H1 (cell line): ENCODE measurements around the gene ARL3. TPM values are rescaled to one million over a fixed set of nuclear protein-coding genes. Genes with fewer than 3 reads are reported as not detected.

Experiments
- BCL11A ChIP-seq, 2 experiments: IDR thresholded peaks; one replicate each; pipeline ENCODE4 v1.6.1; 2011; ENCODE audit warnings: low read depth in 2 of 2, low read length in 2 of 2, mild to moderate bottlenecking in 2 of 2
- CHD2 ChIP-seq: IDR thresholded peaks from 2 replicates; pipeline ENCODE4 v1.6.1; 2012; ENCODE audit warnings: low read length, improper control_type of control experiment
- CREB1 ChIP-seq: IDR thresholded peaks from 2 replicates; pipeline ENCODE4 v1.6.1; 2012; ENCODE audit warnings: inconsistent platforms
- JUN ChIP-seq: IDR thresholded peaks from 2 replicates; pipeline ENCODE4 v1.6.1; 2011; ENCODE audit warnings: low read depth, mild to moderate bottlenecking, improper control_type of control experiment, low read length
- KDM5A ChIP-seq: fragments of 200-600 bp; IDR thresholded peaks from 2 replicates; pipeline ENCODE4 v1.7.1; 2012; ENCODE audit warnings: mild to moderate bottlenecking, low read length, inconsistent platforms, mixed read lengths
- SAP30 ChIP-seq: fragments of 300-600 bp; sonication (generic); IDR thresholded peaks from 2 replicates; pipeline ENCODE4 v1.7.1; 2012; ENCODE audit warnings: low read length, moderate library complexity, mild to moderate bottlenecking, inconsistent platforms; ENCODE audit not compliant: insufficient read depth, insufficient replicate concordance
- SUZ12 ChIP-seq: fragments of 200-600 bp; sonication (generic); IDR thresholded peaks from 2 replicates; pipeline ENCODE4 v1.6.1; 2012; ENCODE audit warnings: mild to moderate bottlenecking, inconsistent platforms, low read length, moderate library complexity, mixed read lengths
- polyA plus RNA-seq, 7 experiments: library from polyadenylated mRNA; depleted of rRNA in 3 of 7; stranded (reverse) in 5 of 7; unstranded in 2 of 7; fragments of >200 nt in 5 of 7; fragments of 200-250 nt in 2 of 7; gene quantifications; 1 replicate in 5 of 7; 2 replicates in 1 of 7; 4 replicates in 1 of 7; pipeline versions ENCODE4 v1.2.1 to v1.2.3, GENCODE V29; 2011 to 2013; ENCODE audit warnings: missing spikeins in 2 of 7, mixed read lengths in 2 of 7
- total RNA-seq: library from RNA; stranded (reverse); fragmentation: NEBNext Ultra II Directional; extraction: Animal tissue kit (Norgen Biotek cat#: 25700); gene quantifications from 2 replicates; pipeline ENCODE4 v1.2.1, GENCODE V29; 2021
- TF ChIP-seq, protein P1 (sequence below): IDR thresholded peaks from 2 replicates; pipeline ENCODE4 v1.6.1; 2012; ENCODE audit warnings: low read length, inconsistent platforms

Gene ARL3
- total and polyA plus RNA-seq, 2 of the 8 experiments (the other 6 are each of a cell fraction or from before 2014, with no cell fraction given): 8.8 to 16.2 TPM

DNA sequence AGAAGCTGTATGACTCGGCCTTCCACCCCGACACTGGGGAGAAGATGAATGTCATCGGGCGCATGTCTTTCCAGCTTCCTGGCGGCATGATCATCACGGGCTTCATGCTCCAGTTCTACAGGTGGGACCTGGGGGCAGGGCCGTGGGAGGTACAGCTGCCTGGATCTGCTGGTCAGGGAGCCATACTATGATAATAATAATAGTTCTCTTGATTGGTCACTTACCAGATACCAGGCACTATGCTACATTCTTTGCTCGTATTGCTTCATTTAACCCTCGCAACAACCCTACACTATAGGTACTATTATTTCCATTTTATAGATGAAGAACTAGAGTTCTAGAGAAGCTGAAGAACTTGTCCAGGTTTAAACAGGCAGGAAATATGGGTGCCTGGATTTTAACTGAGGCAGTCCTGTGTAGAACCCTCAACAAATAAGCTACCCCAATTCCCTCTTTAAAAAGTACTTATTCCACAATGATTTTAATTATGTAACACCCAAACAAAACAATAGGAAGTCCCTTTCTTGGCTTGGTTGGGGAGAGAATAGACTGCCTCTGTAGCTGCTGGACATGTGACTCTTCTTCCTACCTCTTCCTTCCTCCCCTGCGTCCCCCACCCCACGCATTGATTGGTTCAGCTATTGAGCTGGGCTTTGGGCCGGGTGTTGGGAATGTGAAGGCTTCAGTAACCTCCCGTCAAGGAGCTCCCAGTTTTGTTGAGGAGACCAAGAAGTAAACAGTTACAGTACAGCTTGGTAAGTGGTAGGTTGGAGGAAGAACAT is 13.0 kb upstream of the ARL3 start (continued):
- TF ChIP-seq SAP30: no peak
- TF ChIP-seq CHD2: no peak
- TF ChIP-seq BCL11A (IDR thresholded peaks at IDR 0.05; ENCODE audit: low read depth in 2 of 2, low read length in 2 of 2): no peak
- no peak for TF ChIP-seq CREB1
- no peak for TF ChIP-seq KDM5A
- TF ChIP-seq SUZ12: no peak
- no peak for TF ChIP-seq JUN
- TF ChIP-seq, protein P1, sequence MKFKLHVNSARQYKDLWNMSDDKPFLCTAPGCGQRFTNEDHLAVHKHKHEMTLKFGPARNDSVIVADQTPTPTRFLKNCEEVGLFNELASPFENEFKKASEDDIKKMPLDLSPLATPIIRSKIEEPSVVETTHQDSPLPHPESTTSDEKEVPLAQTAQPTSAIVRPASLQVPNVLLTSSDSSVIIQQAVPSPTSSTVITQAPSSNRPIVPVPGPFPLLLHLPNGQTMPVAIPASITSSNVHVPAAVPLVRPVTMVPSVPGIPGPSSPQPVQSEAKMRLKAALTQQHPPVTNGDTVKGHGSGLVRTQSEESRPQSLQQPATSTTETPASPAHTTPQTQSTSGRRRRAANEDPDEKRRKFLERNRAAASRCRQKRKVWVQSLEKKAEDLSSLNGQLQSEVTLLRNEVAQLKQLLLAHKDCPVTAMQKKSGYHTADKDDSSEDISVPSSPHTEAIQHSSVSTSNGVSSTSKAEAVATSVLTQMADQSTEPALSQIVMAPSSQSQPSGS: no peak
- TF ChIP-seq, all 59 proteins: peak for 0
